ENCODE results near the gene C1orf21. TPM values are rescaled to one million over a fixed set of nuclear protein-coding genes. Genes with fewer than 3 reads are reported as not detected.
"Not testable (repeated sequence)": the region's sequence is repeated elsewhere in the genome, so short reads cannot be mapped to it uniquely, and the experiment has no call there.

The C1orf21 gene
- total RNA-seq, 1 experiment from 2014 or later: 20.1 TPM

DNA sequence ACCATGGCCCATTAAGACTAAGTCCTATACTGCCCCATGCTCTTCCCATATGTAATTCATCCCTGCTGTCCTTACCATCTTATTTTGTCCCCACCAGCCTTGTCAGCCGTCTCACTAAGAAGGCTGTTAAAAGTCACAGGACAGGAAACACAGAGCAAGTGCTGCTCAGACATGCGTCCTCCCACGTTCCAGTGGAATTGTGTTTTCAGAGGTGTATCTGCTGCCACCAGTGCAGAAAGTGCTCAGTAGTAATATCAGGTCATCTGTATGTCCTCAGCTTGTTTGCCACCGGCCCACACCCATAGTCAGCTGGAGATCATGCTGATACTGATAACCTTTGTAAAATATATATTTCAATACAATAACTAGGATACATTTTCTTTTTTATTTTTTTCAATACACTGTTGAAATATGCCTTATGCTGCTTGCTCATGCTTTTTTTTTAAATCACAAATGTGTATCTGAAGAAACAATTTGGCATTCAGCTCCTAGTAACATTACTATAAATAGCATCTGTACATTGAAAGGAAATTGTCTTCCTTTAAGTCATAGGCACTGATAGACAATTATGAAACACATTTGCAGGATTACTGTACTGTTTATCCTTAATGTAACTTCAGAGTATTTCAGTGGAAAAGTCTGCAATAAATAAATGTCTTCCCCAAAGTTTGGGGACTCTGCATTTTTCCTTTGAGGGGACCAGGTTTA, 211.0 kb downstream of the C1orf21 start:
- no peak for DNase-seq (ENCODE audit: low read depth)

DNA sequence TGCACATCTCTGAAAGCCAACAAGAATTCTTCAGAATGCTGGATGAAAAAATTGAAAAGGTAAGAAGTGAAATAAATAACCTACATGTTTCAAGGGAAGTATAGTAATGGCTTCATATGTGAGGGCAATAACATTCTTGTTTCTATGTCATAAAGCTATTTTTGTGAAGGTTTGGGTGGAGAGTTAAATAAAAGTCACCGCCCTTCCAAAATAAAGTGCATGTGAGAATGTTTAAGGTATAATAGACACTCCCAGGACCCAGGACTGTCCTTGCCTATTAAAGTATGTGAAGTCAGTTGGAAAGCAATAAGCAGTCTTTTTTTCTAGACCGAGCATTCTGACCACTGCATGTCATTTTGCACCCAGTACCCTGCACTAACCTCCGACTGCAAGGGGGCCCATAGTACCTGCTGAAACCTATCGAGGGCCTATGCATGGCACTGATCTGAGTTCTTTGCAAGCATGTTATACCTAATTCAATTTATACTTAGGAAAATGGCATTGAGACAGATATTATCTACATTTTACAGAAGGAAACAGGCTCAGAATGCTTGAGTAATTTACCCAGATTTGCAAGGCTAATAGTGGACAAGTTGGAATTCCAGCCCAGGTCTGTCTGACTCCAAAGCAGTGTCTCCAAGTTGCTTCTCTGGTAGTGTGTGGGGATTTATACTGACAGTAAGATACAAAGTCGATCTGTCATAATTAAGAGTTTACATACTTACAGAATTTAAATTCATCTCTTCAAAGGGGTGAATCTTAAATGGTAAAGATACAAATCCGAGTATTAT, 211.8 kb downstream of the C1orf21 start:
- DNase-seq (ENCODE audit: low read depth): no peak

DNA sequence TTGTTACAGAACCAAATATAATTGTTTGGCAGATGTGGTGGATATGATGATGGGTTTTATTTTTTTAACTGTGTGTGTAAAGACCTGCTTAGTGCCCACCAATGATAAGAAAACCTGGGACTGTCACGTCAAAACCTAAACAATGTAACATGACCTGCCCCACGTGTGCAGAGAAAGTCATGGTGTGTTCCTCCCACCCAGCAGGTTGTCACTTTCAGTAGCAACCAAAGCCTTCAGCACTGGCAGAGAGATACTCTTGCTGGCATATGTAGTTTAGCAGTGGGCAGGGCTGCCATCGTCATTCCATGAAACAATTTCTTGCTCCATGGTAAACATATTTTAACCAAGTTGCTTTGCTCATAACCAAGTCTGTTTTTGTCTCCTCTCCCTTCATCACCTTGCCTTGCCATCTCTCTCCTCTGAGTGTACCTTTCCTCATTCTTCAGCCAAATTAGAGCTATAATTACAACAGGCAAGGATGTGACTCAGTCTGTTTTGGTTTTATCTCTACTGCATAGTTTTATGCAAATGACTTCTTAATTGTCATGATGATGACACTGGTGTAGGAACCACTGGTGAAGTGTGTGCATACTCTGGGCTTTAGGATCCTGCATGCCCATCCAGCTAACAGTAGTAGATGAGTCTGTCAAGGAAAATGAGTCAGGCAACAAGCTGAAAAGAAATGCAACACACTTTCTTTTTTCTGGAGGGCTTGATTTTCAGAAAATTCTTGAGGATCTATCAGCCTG, 217.5 kb downstream of the C1orf21 start:
- no peak for DNase-seq (ENCODE audit: low read depth)

DNA sequence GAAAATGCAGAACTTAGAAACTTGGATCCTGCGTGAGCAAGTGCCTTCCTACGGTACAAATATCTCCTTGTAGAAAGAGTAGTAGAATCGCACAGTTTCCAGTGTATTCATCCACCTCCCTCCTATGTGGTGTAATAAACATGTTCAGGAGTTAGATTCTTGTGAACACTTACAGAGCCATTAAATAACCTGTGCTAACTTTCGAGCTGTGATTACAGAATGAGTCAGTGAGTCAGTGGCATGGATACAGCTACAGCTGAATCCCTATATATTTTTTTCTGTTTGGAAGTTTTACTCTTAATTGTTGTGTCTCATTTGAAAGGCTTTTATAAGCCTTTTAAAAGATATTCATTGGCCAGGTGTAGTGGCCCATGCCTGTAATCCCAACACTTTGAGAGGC, 219.1 kb downstream of the C1orf21 start:
- DNase-seq (ENCODE audit: low read depth): no peak

DNA sequence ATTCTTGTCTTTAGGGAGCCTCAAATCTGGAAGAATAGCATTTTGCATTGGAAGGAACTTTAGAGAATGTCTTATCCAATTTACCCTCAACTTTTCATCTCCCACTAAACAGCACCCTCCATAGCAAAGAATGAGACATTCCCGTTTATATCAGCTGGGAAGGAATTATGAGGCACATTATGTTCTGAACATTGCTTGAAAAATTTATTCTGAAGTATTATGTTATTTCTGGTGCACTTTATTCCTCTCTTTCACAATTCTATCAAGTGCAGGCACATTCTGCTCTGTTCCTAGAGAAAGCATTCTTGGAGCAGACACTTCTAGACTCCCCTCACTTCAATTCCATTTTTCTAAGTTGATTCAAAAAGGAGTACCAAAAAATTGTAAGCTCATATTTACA, 220.0 kb downstream of the C1orf21 start:
- DNase-seq (ENCODE audit: low read depth): no peak

DNA sequence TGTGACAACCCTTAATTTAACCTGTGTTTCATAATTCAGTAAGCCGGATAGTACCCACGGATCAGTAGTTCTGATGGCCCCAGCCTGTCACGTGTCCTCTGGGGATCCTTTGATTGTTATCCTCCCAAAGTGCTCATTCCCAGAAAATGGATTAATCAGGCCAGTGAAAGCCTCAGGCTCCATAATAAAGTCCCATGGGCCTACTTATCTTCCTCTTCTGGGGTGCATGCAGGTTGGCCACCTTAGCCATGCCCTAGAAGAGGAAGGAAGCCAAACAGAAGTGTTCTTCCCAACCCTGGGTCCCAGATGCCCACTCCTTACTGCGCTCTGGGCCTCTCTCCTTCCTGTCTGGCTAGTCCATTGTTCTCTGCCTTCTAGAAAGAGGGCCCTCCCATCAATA, 221.8 kb downstream of the C1orf21 start:
- DNase-seq (ENCODE audit: low read depth): no peak

DNA sequence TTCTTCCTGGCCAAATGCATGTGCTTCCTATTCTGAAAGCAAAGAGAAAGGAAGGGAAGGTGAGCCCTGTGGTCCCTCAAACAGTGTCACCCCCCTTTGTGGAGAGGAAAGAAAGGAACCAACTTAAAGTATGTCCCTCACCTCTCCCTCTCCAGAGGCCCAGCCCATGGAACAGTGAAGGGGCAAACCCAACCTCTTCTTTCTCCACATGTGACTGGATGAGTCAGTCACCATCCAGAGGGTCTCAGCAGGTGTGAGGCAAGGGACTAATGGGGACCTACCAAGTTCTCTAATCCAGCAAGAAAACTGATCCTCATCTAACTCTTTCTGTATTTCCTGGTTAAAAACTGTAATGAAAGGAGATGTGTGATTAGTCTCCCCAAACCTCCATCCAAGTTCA, 222.2 kb downstream of the C1orf21 start:
- no peak for DNase-seq (ENCODE audit: low read depth)

DNA sequence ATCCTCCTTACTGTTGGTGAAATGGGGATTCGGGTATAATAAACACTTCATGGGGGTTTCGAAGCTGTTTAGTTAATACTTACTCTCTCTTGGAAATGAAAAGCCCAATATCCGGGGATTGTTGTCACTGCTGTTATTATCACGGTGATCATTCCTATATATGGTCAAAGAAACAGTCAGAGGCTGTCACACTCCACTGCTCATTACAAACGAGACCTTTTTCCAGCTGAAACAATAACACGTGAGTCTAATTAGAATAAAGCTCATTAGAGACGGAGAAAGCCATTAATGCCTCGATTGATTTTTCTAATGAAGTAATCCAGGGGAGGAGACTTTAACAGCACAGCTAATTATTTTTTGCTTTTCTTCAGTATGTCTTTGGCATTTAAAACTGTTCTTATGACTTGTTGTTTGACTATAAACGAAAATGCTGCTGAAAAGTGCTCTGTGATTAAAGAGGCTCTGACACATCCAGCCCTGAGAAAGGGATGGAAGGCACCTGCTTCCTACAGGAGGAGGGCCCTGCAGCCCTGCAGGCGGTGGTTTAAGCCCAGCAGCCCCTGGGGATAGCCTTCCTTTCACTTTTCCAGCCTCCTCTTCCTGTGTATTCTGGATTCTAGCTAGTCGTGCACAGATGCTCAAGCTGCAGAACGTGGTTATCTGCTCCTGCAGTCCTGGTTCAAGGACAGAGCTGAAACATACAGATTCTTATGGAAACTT, 224.2 kb downstream of the C1orf21 start:
- DNase-seq (ENCODE audit: low read depth): no peak

DNA sequence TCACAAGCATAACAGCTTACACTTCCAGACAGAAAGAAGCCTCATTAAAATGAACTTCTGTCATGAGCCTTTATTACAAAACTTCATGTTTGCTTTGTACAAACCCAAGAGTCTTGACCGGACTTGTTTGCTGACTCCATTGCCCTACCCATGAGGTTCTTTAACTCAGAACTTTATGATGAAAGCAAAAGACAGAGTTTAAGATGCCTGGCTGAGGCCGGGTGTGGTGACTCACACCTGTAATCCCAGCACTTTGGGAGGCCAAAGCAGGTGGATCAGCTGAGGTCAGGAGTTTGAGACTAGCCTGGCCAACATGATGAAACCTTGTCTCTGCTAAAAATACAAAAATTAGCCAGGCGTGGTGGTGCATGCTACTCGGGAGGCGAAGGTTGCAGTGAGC, 225.4 kb downstream of the C1orf21 start:
- not testable (repeated sequence) for DNase-seq (ENCODE audit: low read depth)

DNA sequence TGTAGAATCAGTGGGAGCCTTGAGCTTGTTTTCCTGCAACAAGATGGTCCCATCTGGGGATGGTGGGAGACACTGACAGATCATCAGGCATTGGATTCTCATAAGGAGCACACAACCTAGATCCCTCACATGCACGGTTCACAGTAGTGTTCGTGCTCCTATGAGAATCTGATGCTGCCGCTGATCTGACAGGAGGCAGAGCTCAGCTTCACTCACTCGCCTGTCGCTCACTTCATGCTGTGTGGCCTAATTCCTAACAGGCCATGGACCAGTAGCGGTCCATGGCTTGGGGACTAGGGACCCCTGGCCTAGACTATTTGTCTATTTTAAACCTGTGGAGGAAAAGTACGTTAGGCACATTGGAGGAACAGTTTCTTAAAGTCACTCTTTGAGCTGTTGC, 227.8 kb downstream of the C1orf21 start:
- no peak for DNase-seq (ENCODE audit: low read depth)

DNA sequence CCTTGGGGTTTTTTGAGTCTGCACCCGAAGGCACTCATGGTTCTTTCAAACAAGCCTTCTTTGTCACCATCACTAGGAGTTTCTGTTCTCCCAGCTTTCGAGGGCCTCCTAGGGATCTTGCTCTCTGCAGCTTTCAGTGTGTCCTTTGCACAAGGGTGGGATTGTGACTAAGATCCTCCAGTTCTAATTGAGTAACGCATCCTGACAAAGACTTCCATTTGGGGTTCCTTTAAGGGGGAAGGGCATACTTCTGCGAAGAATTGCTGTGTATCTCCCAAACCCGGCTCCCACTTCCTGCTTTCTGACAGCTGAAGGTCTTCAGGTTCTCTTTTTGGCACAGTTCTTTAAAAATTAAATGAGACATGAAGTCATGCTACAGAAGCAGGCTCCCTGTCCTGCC, 228.5 kb downstream of the C1orf21 start:
- DNase-seq (ENCODE audit: low read depth): peak; percentile 65

DNA sequence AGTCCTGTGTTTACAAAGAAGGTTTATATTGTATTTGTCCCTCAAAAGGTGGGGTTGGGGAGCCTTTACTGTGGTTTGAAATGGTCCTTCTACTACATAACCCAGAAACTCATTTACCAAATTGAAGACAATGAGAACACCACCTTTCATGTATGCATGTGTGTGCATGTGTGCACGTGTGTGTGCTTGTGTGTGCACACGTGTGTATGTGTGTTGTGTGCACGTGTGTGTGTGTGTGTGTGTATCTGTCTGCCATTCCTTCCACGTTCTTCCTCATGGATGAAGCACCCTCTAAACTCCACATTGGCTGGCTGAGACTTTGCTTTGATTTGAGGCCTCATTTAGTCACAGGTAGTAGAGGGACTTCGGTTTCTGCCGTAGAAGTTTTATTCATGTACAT, 229.7 kb downstream of the C1orf21 start:
- DNase-seq (ENCODE audit: low read depth): no peak

DNA sequence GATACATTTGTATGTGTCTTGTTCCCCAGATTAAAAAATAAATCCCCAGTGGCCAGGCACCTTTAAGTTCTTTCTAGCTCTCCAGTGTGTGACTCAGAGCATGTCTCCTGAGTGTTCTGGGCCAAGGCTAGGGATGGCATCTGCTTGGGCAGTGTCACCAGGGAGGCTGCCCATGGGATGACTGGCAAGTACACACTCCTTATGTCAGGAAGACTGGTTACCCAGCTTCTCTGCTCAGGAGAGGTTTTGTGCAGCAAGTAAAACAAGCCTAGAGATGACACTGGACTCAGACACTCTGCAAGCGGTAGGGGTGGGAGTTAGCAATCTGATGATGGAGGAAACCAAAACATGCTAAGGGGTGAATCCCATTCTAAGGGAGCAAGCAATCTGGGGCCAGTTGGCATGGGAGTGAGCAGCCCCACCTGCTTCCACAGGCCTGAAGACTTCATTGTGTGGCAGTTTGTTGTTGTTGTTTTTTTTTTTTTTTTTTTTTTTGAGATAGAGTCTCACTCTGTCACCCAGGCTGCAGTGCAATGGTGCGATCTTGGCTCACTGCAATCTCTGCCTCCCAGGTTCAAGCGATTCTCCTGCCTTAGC, 230.7 kb downstream of the C1orf21 start:
- DNase-seq (ENCODE audit: low read depth): no peak

DNA sequence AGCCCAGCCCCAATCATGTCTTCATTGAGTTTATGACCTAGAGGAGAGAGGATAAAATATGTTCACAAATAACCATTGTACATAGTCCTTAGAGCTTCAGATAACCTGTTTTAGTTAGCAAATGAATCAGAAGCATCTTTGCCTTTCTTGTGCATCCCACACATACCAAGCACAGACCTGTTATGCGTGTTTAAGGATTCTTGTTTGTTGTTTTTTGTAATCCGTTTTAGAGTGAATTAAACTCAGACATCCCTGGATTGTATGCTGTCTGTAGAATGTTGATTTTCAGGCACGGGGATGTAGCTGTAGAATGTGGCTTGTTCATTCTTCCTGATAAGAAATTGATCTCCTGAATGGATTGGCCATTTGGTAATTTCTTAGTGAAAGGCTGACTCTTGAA, 232.0 kb downstream of the C1orf21 start:
- no peak for DNase-seq (ENCODE audit: low read depth)

DNA sequence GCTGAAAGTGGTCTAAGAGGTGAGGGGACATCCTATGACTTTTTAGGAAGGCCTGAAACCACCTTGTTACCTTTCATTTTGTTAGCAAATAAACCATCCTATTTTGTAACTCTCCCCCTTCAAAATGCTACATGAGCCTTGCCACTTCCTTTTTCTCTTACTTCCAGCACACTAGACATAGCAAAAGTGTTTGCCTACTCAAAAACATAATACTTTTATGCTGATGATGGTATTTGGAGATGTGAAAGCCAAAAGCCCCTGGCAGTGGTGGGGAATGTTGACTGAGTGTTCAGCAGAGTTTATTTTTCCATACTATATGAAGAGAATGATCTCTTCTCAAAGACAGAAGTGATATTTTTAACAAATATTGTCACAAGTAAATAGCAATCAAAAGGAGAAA, 233.6 kb downstream of the C1orf21 start:
- DNase-seq (ENCODE audit: low read depth): no peak

DNA sequence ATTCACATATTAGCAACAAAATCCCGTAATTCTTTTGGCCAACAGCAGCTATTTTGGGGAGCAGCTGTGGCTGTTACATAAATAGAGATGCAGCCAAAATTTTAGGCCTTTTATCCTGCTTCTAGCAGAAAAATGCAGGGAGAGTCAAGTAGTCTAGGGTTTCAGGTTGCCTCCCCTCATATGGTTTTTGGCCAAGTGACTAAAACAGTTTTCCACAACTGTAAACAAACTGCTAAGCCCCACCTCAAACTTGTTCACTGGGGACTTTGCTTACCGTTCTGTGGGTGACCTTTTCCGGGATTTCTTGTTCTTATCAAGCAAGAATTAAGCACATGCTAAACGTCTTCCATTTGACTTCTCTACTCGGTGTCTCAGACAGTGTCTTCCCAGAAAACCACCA, 234.4 kb downstream of the C1orf21 start:
- no peak for DNase-seq (ENCODE audit: low read depth)

DNA sequence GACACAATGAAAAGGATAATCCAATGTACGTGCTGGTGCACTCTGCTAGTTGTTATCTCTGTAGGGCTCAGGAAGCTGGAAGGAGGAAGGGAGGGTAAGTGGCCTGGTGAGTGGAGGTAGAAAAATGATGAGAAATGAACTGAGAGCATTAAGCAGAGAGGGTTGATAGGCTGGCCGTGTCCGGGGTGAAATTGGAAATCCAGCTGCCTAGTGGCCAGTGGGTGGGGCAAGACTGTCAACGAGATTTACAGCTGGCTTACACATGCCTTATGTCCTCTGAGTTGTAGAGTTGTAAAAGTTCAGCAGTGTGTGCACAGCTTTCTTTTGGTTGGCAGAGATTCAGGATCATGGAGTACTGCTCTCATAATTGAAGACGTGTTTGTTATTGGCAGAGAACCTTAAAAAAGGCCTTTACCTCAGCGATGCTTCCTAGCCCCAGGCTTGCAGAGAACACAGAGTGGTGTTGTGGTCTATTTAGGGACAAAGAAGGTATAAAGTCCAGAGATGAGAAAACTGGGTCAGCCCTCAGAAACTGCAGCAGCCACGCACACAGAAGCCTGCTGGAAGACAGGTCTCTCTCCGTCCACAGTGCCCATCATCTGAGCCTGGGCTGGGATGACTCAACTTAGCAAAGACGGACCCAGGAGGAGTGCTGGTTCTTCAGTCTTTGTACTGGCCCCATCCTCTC, 235.5 kb downstream of the C1orf21 start:
- DNase-seq (ENCODE audit: low read depth): peak; percentile 79

DNA sequence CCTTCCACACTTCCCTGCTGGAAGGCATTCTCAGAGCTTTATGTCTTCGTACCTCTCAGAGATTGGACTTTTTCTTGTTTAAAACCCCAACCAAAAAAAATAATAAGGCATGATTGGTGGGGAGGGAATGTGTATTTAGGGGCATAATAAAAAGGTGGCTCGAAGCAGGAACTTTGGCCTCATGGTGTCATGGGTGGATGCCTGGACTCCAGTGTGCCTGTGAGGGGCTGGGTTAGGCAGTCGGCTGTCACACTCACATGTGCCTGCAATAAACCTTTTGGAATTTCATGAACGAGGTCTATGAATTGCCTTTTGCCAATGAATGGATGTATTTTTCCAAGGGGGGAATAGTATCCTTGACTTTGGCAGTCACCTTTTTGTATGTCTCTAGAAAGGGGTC, 236.6 kb downstream of the C1orf21 start:
- DNase-seq (ENCODE audit: low read depth): no peak

DNA sequence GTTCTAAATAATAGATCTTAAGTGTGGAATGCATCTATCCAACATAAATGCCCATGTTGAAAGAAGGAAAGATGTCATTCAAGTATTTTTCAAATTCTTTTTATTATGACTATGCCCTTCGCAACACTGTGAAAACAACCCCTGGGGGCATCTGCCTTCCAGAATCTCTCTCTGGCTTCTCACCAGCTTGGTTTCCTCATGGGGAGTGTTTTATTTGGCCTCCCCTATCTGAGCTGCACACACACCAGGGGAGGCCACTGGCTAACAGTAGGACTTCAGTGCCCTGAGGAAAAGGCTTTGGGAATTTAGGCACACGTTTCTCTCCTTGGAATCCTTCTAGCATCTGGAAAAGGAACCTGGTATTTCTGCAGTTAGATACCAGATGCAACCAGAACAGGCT, 237.2 kb downstream of the C1orf21 start:
- peak; percentile 49 for DNase-seq (ENCODE audit: low read depth)

DNA sequence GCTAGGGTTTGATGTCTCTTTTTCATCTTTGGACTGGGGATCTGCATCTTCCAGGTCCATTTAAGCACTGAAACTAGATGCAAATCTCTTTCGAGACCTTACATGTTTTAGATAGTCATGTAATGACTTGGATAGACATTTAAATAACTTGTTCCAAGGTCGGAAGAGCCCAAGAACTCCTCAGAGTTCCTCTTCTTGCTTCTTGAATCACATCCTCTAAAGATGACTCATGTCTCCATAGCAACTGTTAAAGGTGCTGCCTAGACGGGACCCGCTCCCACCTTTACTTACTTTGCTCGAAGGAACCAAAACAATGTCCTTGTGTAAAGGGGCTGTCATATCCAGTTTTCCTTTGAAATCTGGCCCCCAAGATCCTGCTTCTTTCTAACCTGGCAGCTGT, 237.8 kb downstream of the C1orf21 start:
- DNase-seq (ENCODE audit: low read depth): no peak

DNA sequence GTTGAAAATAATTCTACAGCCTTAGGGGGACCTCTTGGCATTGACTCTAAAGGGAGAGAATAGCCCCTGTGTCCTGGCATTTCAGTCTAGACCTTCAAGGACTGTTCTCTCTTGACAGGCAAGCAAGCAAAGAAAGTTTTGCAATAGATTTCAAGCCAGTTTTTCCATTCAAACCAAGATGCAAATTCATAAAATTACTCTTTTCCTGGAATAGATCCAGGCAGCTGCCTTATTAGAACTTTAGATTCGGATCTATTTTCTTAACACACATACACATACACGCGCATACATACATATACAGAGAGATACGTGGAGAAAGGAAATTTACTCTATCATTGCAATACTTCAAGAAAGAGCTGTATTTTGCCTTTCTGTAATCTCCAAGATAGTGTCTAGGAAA, 238.4 kb downstream of the C1orf21 start:
- no peak for DNase-seq (ENCODE audit: low read depth)

Measured in RPMI7951 (cell line).